RWPE2 (cell line): ENCODE results near the gene SPP2.

ENCODE experiments used
- ATAC-seq: fragments of 200-7000 bp; cut with Tn5 transposase; 3 replicates; pipeline ENCODE4 v1.9.1; 2021; ENCODE audit warnings: low read depth
- DNase-seq: peaks from one replicate; pipeline ENCODE4 v3.0.0-alpha.2; 2020; ENCODE audit warnings: low spot score
- H3K27ac ChIP-seq: fragments of 450-650 bp; 2 replicates; pipeline ENCODE4 v1.5.1; 2017; ENCODE audit warnings: mild to moderate bottlenecking; ENCODE audit not compliant: poor library complexity, severe bottlenecking
- H3K27me3 ChIP-seq: fragments of 250-450 bp; sonication (Bioruptor Pico); 2 replicates; pipeline ENCODE4 v1.5.1; 2021; ENCODE audit warnings: mild to moderate bottlenecking, moderate library complexity; ENCODE audit not compliant: insufficient read depth, poor library complexity, severe bottlenecking
- H3K36me3 ChIP-seq: fragments of 250-450 bp; sonication (Bioruptor Pico); 2 replicates; pipeline ENCODE4 v1.5.1; 2020; ENCODE audit warnings: low read depth, mild to moderate bottlenecking, moderate library complexity
- H3K4me1 ChIP-seq: fragments of 250-450 bp; sonication (Bioruptor Pico); 2 replicates; pipeline ENCODE4 v1.5.1; 2021; ENCODE audit warnings: mild to moderate bottlenecking, moderate library complexity; ENCODE audit not compliant: insufficient read depth, poor library complexity, severe bottlenecking
- H3K4me3 ChIP-seq: fragments of 250-450 bp; sonication (Bioruptor Pico); 2 replicates; pipeline ENCODE4 v1.5.1; 2021; ENCODE audit warnings: mild to moderate bottlenecking, moderate library complexity; ENCODE audit not compliant: severe bottlenecking
- H3K9me3 ChIP-seq: fragments of 250-450 bp; sonication (Bioruptor Pico); 2 replicates; pipeline ENCODE4 v1.5.1; 2021; ENCODE audit warnings: mild to moderate bottlenecking, moderate library complexity; ENCODE audit not compliant: severe bottlenecking
- CTCF ChIP-seq: fragments of 450-650 bp; IDR thresholded peaks from one replicate; pipeline ENCODE4 v1.5.1; 2017; ENCODE audit warnings: mild to moderate bottlenecking, moderate library complexity; ENCODE audit not compliant: poor library complexity, severe bottlenecking

Gene SPP2

GRCh38 chr2:234020332-234020731 is 30.2 kb upstream of the SPP2 start:
- H3K27me3 ChIP-seq: no peaks in the 10 kb centered on the region
- no peaks in the 10 kb centered on the region for H3K9me3 ChIP-seq
- TF ChIP-seq CTCF: no peak
- DNase-seq (no peak), ATAC-seq (no peak)
- H3K4me3 ChIP-seq: no peak overlapping the region
- no peaks in the 10 kb centered on the region for H3K36me3 ChIP-seq
- no peak overlapping the region for H3K27ac ChIP-seq
- H3K4me1 ChIP-seq: no peaks in the 10 kb centered on the region

GRCh38 chr2:234022424-234022823 is 28.1 kb upstream of the SPP2 start:
- H3K4me1 ChIP-seq: peaks cover 4% of the 10 kb centered on the region
- no peaks in the 10 kb centered on the region for H3K27me3 ChIP-seq
- H3K36me3 ChIP-seq: no peaks in the 10 kb centered on the region
- no peak overlapping the region for H3K4me3 ChIP-seq
- no peak for TF ChIP-seq CTCF
- DNase-seq: no peak
- no peaks in the 10 kb centered on the region for H3K9me3 ChIP-seq
- ATAC-seq: no peak
- no peak overlapping the region for H3K27ac ChIP-seq

GRCh38 chr2:234024304-234024703 is 26.2 kb upstream of the SPP2 start:
- Histone ChIP-seq H3K4me3 (no peak overlapping the region), H3K9me3 (no peaks in the 10 kb centered on the region), H3K27ac (no peak overlapping the region)

GRCh38 chr2:234025466-234025865 is 25.0 kb upstream of the SPP2 start:
- H3K27ac ChIP-seq: no peak overlapping the region
- DNase-seq (no peak), ATAC-seq (no peak)
- H3K4me1 ChIP-seq: peaks cover 4% of the 10 kb centered on the region
- H3K27me3 ChIP-seq: no peaks in the 10 kb centered on the region
- H3K9me3 ChIP-seq: no peaks in the 10 kb centered on the region
- H3K4me3 ChIP-seq: no peak overlapping the region
- TF ChIP-seq CTCF: no peak
- H3K36me3 ChIP-seq: no peaks in the 10 kb centered on the region

More at GRCh38 chr2:234024304-234024703, 26.2 kb upstream of the SPP2 start:
- no peak for ATAC-seq
- no peaks in the 10 kb centered on the region for H3K36me3 ChIP-seq
- H3K27me3 ChIP-seq: no peaks in the 10 kb centered on the region
- no peak for TF ChIP-seq CTCF
- DNase-seq: no peak
- peaks cover 4% of the 10 kb centered on the region for H3K4me1 ChIP-seq

- Histone ChIP-seq H3K4me1 (peaks cover 4% of the 10 kb centered on the region), H3K9me3 (no peaks in the 10 kb centered on the region), H3K36me3 (no peaks in the 10 kb centered on the region), H3K27ac (no peak overlapping the region), H3K27me3 (no peaks in the 10 kb centered on the region), H3K4me3 (no peak overlapping the region)
- no peak for TF ChIP-seq CTCF
- DNase-seq: no peak
- ATAC-seq: no peak
Observed at GRCh38 chr2:234025891-234026401, 24.6 kb upstream of the SPP2 start.
